OCI-LY3 (cell line): ENCODE results near the gene TOP1.

ENCODE experiments used
- CTCF ChIP-seq: fragments of 200-600, 300-600 bp; sonication (generic); IDR thresholded peaks from 2 replicates; pipeline ENCODE4 v1.5.1; 2014; ENCODE audit warnings: antibody characterized with exemption, low read length, low read depth
- EZH2phosphoT487 ChIP-seq: fragments of 200-600 bp; shearing (Covaris generic); IDR thresholded peaks from 2 replicates; pipeline ENCODE4 v1.6.1; 2018; ENCODE audit warnings: antibody characterized with exemption, mixed run types, low read depth

- TF ChIP-seq CTCF: no peak
- no peak for TF ChIP-seq EZH2phosphoT487
Measured at GRCh38 chr20:41034239-41034638, 5.6 kb downstream of the TOP1 start.
